WTC11 (cell line): ENCODE data around the gene DNLZ. TPM values are rescaled to one million over a fixed set of nuclear protein-coding genes. Genes with fewer than 3 reads are reported as not detected.

ENCODE experiments used
- ATAC-seq: fragments of 200-7000 bp; cut with Tn5 transposase; 2 replicates; pipeline ENCODE4 v1.10.0; 2021; ENCODE audit warnings: mild to moderate bottlenecking, moderate library complexity
- CTCF ChIA-PET: fragments of 300-600 bp; sonication (Branson Sonifier 250); formaldehyde crosslinking; loops from one replicate; lab custom pipeline; 2021; ENCODE audit warnings: antibody characterized with exemption; lab: Charles Lee
- POLR2A ChIA-PET: fragments of 350-600 bp; sonication (Branson Sonifier 250); formaldehyde crosslinking; loops from one replicate; lab custom pipeline; 2021; ENCODE audit warnings: antibody characterized with exemption; lab: Charles Lee
- DNase-seq: peaks from one replicate; pipeline ENCODE4 v3.0.0; 2021; ENCODE audit warnings: low spot score
- H3K27ac Mint-ChIP-seq: 2 replicates; pipeline ENCODE4 v1.8.0; 2021; ENCODE audit warnings: mixed read lengths
- H3K27me3 Mint-ChIP-seq: 2 replicates; pipeline ENCODE4 v1.8.0; 2021; ENCODE audit warnings: low read depth, mild to moderate bottlenecking, moderate library complexity, mixed read lengths
- H3K36me3 Mint-ChIP-seq: 2 replicates; pipeline ENCODE4 v1.8.0; 2021; ENCODE audit warnings: mixed read lengths
- H3K4me1 Mint-ChIP-seq: 2 replicates; pipeline ENCODE4 v1.8.0; 2022; ENCODE audit warnings: mixed read lengths
- H3K4me3 Mint-ChIP-seq: 2 replicates; pipeline ENCODE4 v1.8.0; 2021; ENCODE audit warnings: mild to moderate bottlenecking, moderate library complexity, mixed read lengths
- H3K9me3 Mint-ChIP-seq: 2 replicates; pipeline ENCODE4 v1.8.0; 2021; ENCODE audit warnings: mixed read lengths
- AR ChIP-seq: fragments of 250-450 bp; sonication (Bioruptor Pico); IDR thresholded peaks from 2 replicates; pipeline ENCODE4 v1.9.0; 2021; ENCODE audit warnings: mild to moderate bottlenecking
- ATF1 ChIP-seq: sonication (generic); formaldehyde crosslinking; IDR thresholded peaks from 2 replicates; pipeline ENCODE4 v1.8.1; 2023; ENCODE audit warnings: mild to moderate bottlenecking, moderate library complexity, missing genetic modification reagents
- ATF2 ChIP-seq: sonication (generic); formaldehyde crosslinking; IDR thresholded peaks from 2 replicates; pipeline ENCODE4 v1.8.1; 2022; ENCODE audit warnings: low read depth, missing genetic modification reagents, borderline replicate concordance
- ATF3 ChIP-seq: sonication (generic); formaldehyde crosslinking; conservative IDR thresholded peaks from 2 replicates; pipeline ENCODE4 v1.8.1; 2022; ENCODE audit warnings: mild to moderate bottlenecking, missing genetic modification reagents
- CREB1 ChIP-seq: sonication (generic); formaldehyde crosslinking; IDR thresholded peaks from 2 replicates; pipeline ENCODE4 v1.8.0; 2023; ENCODE audit warnings: mild to moderate bottlenecking, missing genetic modification reagents
- E2F1 ChIP-seq: sonication (generic); formaldehyde crosslinking; IDR thresholded peaks from 2 replicates; pipeline ENCODE4 v1.8.0; 2022; ENCODE audit warnings: mild to moderate bottlenecking, missing genetic modification reagents
- ELF4 ChIP-seq: sonication (generic); formaldehyde crosslinking; IDR thresholded peaks from 2 replicates; pipeline ENCODE4 v1.8.1; 2022; ENCODE audit warnings: low read depth, mild to moderate bottlenecking, moderate library complexity, missing genetic modification reagents
- FOXP1 ChIP-seq: sonication (generic); formaldehyde crosslinking; IDR thresholded peaks from 2 replicates; pipeline ENCODE4 v1.8.0; 2022; ENCODE audit warnings: missing genetic modification reagents, mild to moderate bottlenecking, moderate library complexity, borderline replicate concordance
- FOXP4 ChIP-seq: sonication (generic); formaldehyde crosslinking; IDR thresholded peaks from 2 replicates; pipeline ENCODE4 v1.8.0; 2022; ENCODE audit warnings: mild to moderate bottlenecking, missing genetic modification reagents
- JAZF1 ChIP-seq: fragments of 250-450 bp; sonication (Bioruptor Pico); IDR thresholded peaks from 2 replicates; pipeline ENCODE4 v1.9.0; 2021; ENCODE audit warnings: moderate library complexity, mild to moderate bottlenecking, inconsistent platforms
- NR3C1 ChIP-seq: sonication (generic); formaldehyde crosslinking; conservative IDR thresholded peaks from 2 replicates; pipeline ENCODE4 v1.8.1; 2023; ENCODE audit warnings: low read depth, mild to moderate bottlenecking, missing genetic modification reagents
- PRDM15 ChIP-seq: sonication (generic); formaldehyde crosslinking; IDR thresholded peaks from 2 replicates; pipeline ENCODE4 v1.8.0; 2022; ENCODE audit warnings: missing genetic modification reagents
- PREB ChIP-seq: sonication (generic); formaldehyde crosslinking; IDR thresholded peaks from 2 replicates; pipeline ENCODE4 v1.8.1; 2022; ENCODE audit warnings: mild to moderate bottlenecking, missing genetic modification reagents, moderate library complexity, borderline replicate concordance
- PRRX2 ChIP-seq: fragments of 250-450 bp; sonication (Bioruptor Pico); IDR thresholded peaks from 2 replicates; pipeline ENCODE4 v1.8.0; 2021; ENCODE audit warnings: mild to moderate bottlenecking
- SMAD4 ChIP-seq: sonication (generic); formaldehyde crosslinking; IDR thresholded peaks from 2 replicates; pipeline ENCODE4 v1.8.0; 2022; ENCODE audit warnings: mild to moderate bottlenecking, missing genetic modification reagents
- USF1 ChIP-seq: sonication (generic); formaldehyde crosslinking; IDR thresholded peaks from 2 replicates; pipeline ENCODE4 v1.8.0; 2022; ENCODE audit warnings: mild to moderate bottlenecking, missing genetic modification reagents
- ZNF219 ChIP-seq: sonication (generic); formaldehyde crosslinking; IDR thresholded peaks from 2 replicates; pipeline ENCODE4 v1.8.0; 2023; ENCODE audit warnings: missing genetic modification reagents, mild to moderate bottlenecking, borderline replicate concordance
- ZNF671 ChIP-seq: fragments of 250-450 bp; sonication (Bioruptor Pico); IDR thresholded peaks from 2 replicates; pipeline ENCODE4 v1.8.0; 2021; ENCODE audit warnings: mild to moderate bottlenecking
- ZSCAN18 ChIP-seq: fragments of 250-450 bp; sonication (Bioruptor Pico); IDR thresholded peaks from 2 replicates; pipeline ENCODE4 v2.1.2; 2022; ENCODE audit warnings: mild to moderate bottlenecking, moderate library complexity
- total RNA-seq: library from RNA; stranded (reverse); gene quantifications from 3 replicates; pipeline ENCODE4 v1.2.3, GENCODE V29; 2021

DNLZ gene
- total RNA-seq, 1 experiment from 2014 or later, result 17.2 TPM

- DNase-seq, result no peak
- peaks cover 47% of the 10 kb centered on the region for H3K36me3 Mint-ChIP-seq
- CTCF ChIA-PET, result interaction anchor here (1.0 to 1.3 kb wide), 3 partner anchors 9 to 52 kb away, joined by 3 to 4 read pairs (median 3); no protein-coding TSS in a partner anchor
- no peaks in the 10 kb centered on the region for H3K4me1 Mint-ChIP-seq
- H3K4me3 Mint-ChIP-seq, result no peak overlapping the region
- no peaks in the 10 kb centered on the region for H3K27me3 Mint-ChIP-seq
- TF ChIP-seq ZNF671 (CRISPR knock-in tag), result no peak
- no peak for TF ChIP-seq PRDM15
- TF ChIP-seq PRRX2 (CRISPR knock-in tag), result no peak
- TF ChIP-seq ATF3, result no peak
- TF ChIP-seq PREB (CRISPR knock-in tag), result no peak
- no peak for TF ChIP-seq AR (CRISPR knock-in tag)
- TF ChIP-seq ZNF219, result no peak
- TF ChIP-seq USF1 (CRISPR knock-in tag), result no peak
- no peak for TF ChIP-seq FOXP1
- TF ChIP-seq JAZF1 (CRISPR knock-in tag), result no peak
- no peak for TF ChIP-seq SMAD4
- TF ChIP-seq E2F1 (CRISPR knock-in tag), result no peak
- POLR2A ChIA-PET, result no interaction called here
- H3K9me3 Mint-ChIP-seq, result no peaks in the 10 kb centered on the region
- H3K27ac Mint-ChIP-seq, result no peak overlapping the region
- no peak for ATAC-seq
Observed at GRCh38 chr9:136391737-136392537, 28.4 kb upstream of the DNLZ start.

GRCh38 chr9:136389396-136389795 is 25.9 kb upstream of the DNLZ start:
- no peak for DNase-seq
- H3K36me3 Mint-ChIP-seq, result peaks cover 53% of the 10 kb centered on the region
- no peaks in the 10 kb centered on the region for H3K9me3 Mint-ChIP-seq
- H3K4me1 Mint-ChIP-seq, result no peaks in the 10 kb centered on the region
- H3K4me3 Mint-ChIP-seq, result no peak overlapping the region
- POLR2A ChIA-PET, result no interaction called here
- no peak for ATAC-seq
- no peaks in the 10 kb centered on the region for H3K27me3 Mint-ChIP-seq
- no peak overlapping the region for H3K27ac Mint-ChIP-seq
- CTCF ChIA-PET, result interaction anchor here (0.7 to 1.5 kb wide), 3 partner anchors 14 to 50 kb away, joined by 3 to 7 read pairs (median 4); no protein-coding TSS in a partner anchor
- TF ChIP-seq ELF4 (CRISPR knock-in tag) (no peak), ATF1 (CRISPR knock-in tag) (no peak), ZSCAN18 (CRISPR knock-in tag) (no peak), FOXP4 (CRISPR knock-in tag) (no peak), NR3C1 (CRISPR knock-in tag) (no peak), SMAD4 (no peak), ATF2 (no peak), CREB1 (no peak)
